Measurements from ENCODE around the gene ARID1B.

ARID1B gene

DNA sequence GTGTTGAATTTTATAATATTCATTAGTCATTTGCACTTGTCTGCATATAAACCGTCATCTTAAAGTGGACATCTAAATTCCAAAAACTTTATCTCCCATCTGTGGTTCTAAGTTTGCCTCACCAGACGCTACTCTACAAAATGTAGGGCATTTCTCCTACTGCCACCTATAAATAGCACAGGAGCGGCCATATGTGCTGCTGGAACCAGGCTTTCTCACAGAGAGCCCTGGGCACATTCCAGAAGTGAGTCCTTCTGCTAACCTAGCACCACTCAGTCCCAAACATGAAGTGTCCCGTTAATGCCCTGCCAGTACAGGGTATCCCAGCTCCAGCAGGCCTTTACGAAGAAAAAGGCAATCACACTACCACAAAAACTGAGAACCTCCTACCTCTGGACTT lies 392.5 kb downstream of the ARID1B start:
- no peak for TF ChIP-seq CTCF (IDR thresholded peaks at IDR 0.05; ENCODE audit: control extremely low read depth, extremely low read depth, low read depth, missing control alignments)
- DNase-seq (ENCODE audit: extremely low spot score): no peak
- CTCF ChIA-PET: interaction anchor here (2.9 kb wide), 1 partner anchor 10 kb away, joined by 9 read pairs; no protein-coding TSS in a partner anchor
- POLR2A ChIA-PET: no interaction called here

DNA sequence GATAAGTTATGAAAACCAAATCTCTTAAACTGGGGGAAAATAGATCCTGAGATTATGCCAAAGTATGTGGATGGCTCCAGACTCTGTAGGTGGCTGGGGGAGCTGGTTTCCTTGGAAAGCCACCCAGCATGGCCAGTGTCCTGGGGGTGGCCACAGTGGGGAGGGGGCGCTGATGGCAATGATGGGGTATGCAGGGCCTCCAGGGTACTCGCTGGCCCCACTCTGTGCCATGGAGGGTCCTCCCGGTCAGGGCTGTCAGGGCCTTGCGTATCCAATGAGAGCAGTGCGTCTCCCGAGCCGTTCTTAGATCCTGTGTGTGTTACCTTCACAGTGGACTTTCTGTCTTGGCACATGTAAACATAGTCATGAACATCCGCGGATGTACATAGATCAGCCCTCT lies 393.4 kb downstream of the ARID1B start:
- CTCF ChIA-PET: interaction anchor here (2.9 kb wide), 1 partner anchor 9 kb away, joined by 9 read pairs; no protein-coding TSS in a partner anchor

GRCh38 chr6:157171801-157172200 lies 394.6 kb downstream of the ARID1B start:
- ChIA-PET POLR2A (no interaction called here), CTCF (interaction anchor here (1.1 to 2.9 kb wide), 2 partner anchors 8 to 30 kb away, joined by 3 to 9 read pairs; no protein-coding TSS in a partner anchor)
- no peak for DNase-seq (ENCODE audit: extremely low spot score)
- TF ChIP-seq CTCF (IDR thresholded peaks at IDR 0.05; ENCODE audit: control extremely low read depth, extremely low read depth, low read depth, missing control alignments): no peak

More for the DNA sequence above, 393.4 kb downstream of the ARID1B start:
- DNase-seq (ENCODE audit: extremely low spot score): no peak
- TF ChIP-seq CTCF (IDR thresholded peaks at IDR 0.05; ENCODE audit: control extremely low read depth, extremely low read depth, low read depth, missing control alignments): no peak
- POLR2A ChIA-PET: no interaction called here

DNA sequence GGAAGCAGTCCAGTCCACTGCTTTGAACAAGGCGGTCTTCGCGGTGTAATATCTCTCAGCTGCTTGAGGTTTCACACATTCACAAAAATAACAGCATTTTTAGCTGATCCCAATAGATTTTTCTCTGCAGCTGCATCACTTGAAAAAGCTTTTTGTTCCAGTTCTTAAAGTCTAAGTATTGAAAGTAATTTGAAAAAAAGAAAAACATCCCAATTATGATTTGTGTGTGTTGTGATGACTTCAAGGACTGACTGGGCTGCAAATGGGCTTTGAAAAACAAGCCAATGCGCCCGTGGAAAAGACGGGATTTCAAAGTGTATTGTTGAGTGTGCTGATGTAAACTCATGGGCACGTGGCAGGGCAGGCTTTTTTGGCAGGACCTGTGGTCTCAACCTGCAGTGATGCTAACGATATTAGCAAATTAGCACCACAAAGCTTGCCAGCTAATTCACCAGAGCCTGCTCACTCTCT lies 395.1 kb downstream of the ARID1B start:
- ChIA-PET POLR2A (no interaction called here), CTCF (interaction anchor here (1.1 to 2.9 kb wide), 2 partner anchors 8 to 30 kb away, joined by 3 to 9 read pairs; no protein-coding TSS in a partner anchor)
- TF ChIP-seq CTCF (IDR thresholded peaks at IDR 0.05; ENCODE audit: control extremely low read depth, extremely low read depth, low read depth, missing control alignments): no peak
- no peak for DNase-seq (ENCODE audit: extremely low spot score)

DNA sequence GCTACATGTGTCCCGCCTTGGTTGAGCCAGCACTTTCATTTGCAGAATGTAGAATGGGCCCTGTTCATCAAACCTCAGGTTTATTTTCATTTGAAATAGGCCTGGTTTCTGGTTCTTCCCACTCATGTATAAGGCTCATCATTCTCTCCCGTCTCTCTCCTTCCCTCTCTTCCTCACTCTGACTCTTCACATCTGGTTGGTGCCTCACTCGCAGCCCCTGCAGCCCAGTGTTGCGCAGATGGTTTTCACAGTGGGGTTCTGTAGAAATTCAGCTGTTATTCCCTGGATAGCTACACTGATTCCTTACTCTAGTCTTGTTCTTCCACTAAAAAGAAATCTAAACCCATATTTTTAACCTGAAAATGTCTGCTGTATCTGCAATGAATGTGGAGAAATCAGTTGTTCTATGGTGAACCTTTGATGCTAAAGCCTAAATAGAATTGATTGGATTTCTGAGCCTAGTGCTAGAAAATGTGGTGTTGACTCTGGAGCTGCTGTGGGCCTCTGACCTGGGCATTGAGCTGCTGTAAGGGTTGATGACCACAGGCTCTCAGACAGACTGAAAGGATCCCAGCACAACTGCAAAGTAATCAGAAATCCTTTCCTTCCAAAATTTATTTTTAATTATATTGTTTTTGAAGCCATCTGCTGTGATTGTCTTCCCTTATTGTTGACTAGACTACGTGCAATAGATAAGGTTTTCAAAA lies 395.8 kb downstream of the ARID1B start:
- TF ChIP-seq CTCF (IDR thresholded peaks at IDR 0.05; ENCODE audit: control extremely low read depth, extremely low read depth, low read depth, missing control alignments): no peak
- no peak for DNase-seq (ENCODE audit: extremely low spot score)
- POLR2A ChIA-PET: no interaction called here
- CTCF ChIA-PET: no interaction called here

GRCh38 chr6:157173776-157174175 lies 396.6 kb downstream of the ARID1B start:
- CTCF ChIA-PET: interaction anchor here (1.8 kb wide), 1 partner anchor 9 kb away, joined by 6 read pairs; no protein-coding TSS in a partner anchor
- no peak for TF ChIP-seq CTCF (IDR thresholded peaks at IDR 0.05; ENCODE audit: control extremely low read depth, extremely low read depth, low read depth, missing control alignments)
- POLR2A ChIA-PET: no interaction called here
- no peak for DNase-seq (ENCODE audit: extremely low spot score)

Data from GM10248 (cell line).